ENCODE measurements around the gene UBE2C. TPM values are rescaled to one million over a fixed set of nuclear protein-coding genes. Genes with fewer than 3 reads are reported as not detected.
"Not testable (repeated sequence)": the region's sequence is repeated elsewhere in the genome, so short reads cannot be mapped to it uniquely, and the experiment has no call there.

Gene UBE2C
- total RNA-seq, 1 experiment from 2014 or later = 265 TPM

GRCh38 chr20:45783656-45784294 is 28.7 kb upstream of the UBE2C start:
- DNase-seq = no peak
- Histone ChIP-seq H3K27me3 (ENCODE audit: control insufficient read depth, insufficient read depth, low read length) (peaks cover 2% of the 10 kb centered on the region; the same call in 1 of the 2 replicates), H3K4me3 (ENCODE audit: insufficient read depth, low read depth, low read length) (no peak overlapping the region), H3K36me3 (replicated peaks; ENCODE audit: control insufficient read depth, insufficient read depth, low read length) (no peaks in the 10 kb centered on the region)

GRCh38 chr20:45788351-45788750 is 24.1 kb upstream of the UBE2C start:
- Histone ChIP-seq H3K4me3 (ENCODE audit: insufficient read depth, low read depth, low read length) (no peak overlapping the region), H3K36me3 (replicated peaks; ENCODE audit: control insufficient read depth, insufficient read depth, low read length) (no peaks in the 10 kb centered on the region)

GRCh38 chr20:45792317-45793118 is 19.9 kb upstream of the UBE2C start:
- Histone ChIP-seq H3K36me3 (replicated peaks; ENCODE audit: control insufficient read depth, insufficient read depth, low read length) (peaks cover 13% of the 10 kb centered on the region), H3K27me3 (ENCODE audit: control insufficient read depth, insufficient read depth, low read length) (peaks cover 2% of the 10 kb centered on the region; the same call in 1 of the 2 replicates), H3K4me3 (ENCODE audit: insufficient read depth, low read depth, low read length) (peak overlapping the region; percentile 91)
- DNase-seq = no peak

More at GRCh38 chr20:45788351-45788750, 24.1 kb upstream of the UBE2C start:
- H3K27me3 ChIP-seq (ENCODE audit: control insufficient read depth, insufficient read depth, low read length) = peaks cover 2% of the 10 kb centered on the region; the same call in 1 of the 2 replicates
- no peak for DNase-seq

- peaks cover 18% of the 10 kb centered on the region for H3K36me3 ChIP-seq (replicated peaks; ENCODE audit: control insufficient read depth, insufficient read depth, low read length)
- H3K27me3 ChIP-seq (ENCODE audit: control insufficient read depth, insufficient read depth, low read length) = no peaks in the 10 kb centered on the region
- no peak for DNase-seq
- H3K4me3 ChIP-seq (ENCODE audit: insufficient read depth, low read depth, low read length) = no peak overlapping the region
Observed at GRCh38 chr20:45796337-45797065, 15.9 kb upstream of the UBE2C start.

GRCh38 chr20:45797510-45797909 is 14.9 kb upstream of the UBE2C start:
- peaks cover 18% of the 10 kb centered on the region for H3K36me3 ChIP-seq (replicated peaks; ENCODE audit: control insufficient read depth, insufficient read depth, low read length)
- DNase-seq; H3K27me3 ChIP-seq (ENCODE audit: control insufficient read depth, insufficient read depth, low read length); H3K4me3 ChIP-seq (ENCODE audit: insufficient read depth, low read depth, low read length): not testable (repeated sequence)

GRCh38 chr20:45797955-45798354 is 14.5 kb upstream of the UBE2C start:
- DNase-seq; H3K4me3 ChIP-seq (ENCODE audit: insufficient read depth, low read depth, low read length); H3K27me3 ChIP-seq (ENCODE audit: control insufficient read depth, insufficient read depth, low read length): not testable (repeated sequence)
- H3K36me3 ChIP-seq (replicated peaks; ENCODE audit: control insufficient read depth, insufficient read depth, low read length) = peaks cover 20% of the 10 kb centered on the region

- peaks cover 25% of the 10 kb centered on the region for H3K36me3 ChIP-seq (replicated peaks; ENCODE audit: control insufficient read depth, insufficient read depth, low read length)
- no peaks in the 10 kb centered on the region for H3K27me3 ChIP-seq (ENCODE audit: control insufficient read depth, insufficient read depth, low read length)
- peak; percentile 81 for DNase-seq
- no peak overlapping the region for H3K4me3 ChIP-seq (ENCODE audit: insufficient read depth, low read depth, low read length)
Observed at GRCh38 chr20:45798935-45799642, 13.4 kb upstream of the UBE2C start.

- H3K4me3 ChIP-seq (ENCODE audit: insufficient read depth, low read depth, low read length) = no peak overlapping the region
- no peaks in the 10 kb centered on the region for H3K27me3 ChIP-seq (ENCODE audit: control insufficient read depth, insufficient read depth, low read length)
- peaks cover 23% of the 10 kb centered on the region for H3K36me3 ChIP-seq (replicated peaks; ENCODE audit: control insufficient read depth, insufficient read depth, low read length)
- DNase-seq = no peak
Observed at GRCh38 chr20:45801851-45802250, 10.6 kb upstream of the UBE2C start.

- Histone ChIP-seq H3K4me3 (ENCODE audit: insufficient read depth, low read depth, low read length) (no peak overlapping the region), H3K27me3 (ENCODE audit: control insufficient read depth, insufficient read depth, low read length) (no peaks in the 10 kb centered on the region), H3K36me3 (replicated peaks; ENCODE audit: control insufficient read depth, insufficient read depth, low read length) (peaks cover 27% of the 10 kb centered on the region)
- no peak for DNase-seq
Observed at GRCh38 chr20:45810191-45810970, 2.1 kb upstream of the UBE2C start.

GRCh38 chr20:45813006-45813340 is 529 bp downstream of the UBE2C start:
- H3K4me3 ChIP-seq (ENCODE audit: insufficient read depth, low read depth, low read length) = peak overlapping the region; percentile 96
- H3K36me3 ChIP-seq (replicated peaks; ENCODE audit: control insufficient read depth, insufficient read depth, low read length) = peaks cover 32% of the 10 kb centered on the region
- H3K27me3 ChIP-seq (ENCODE audit: control insufficient read depth, insufficient read depth, low read length) = no peaks in the 10 kb centered on the region
- peak; percentile 48 for DNase-seq

GRCh38 chr20:45813489-45813888 is 1.0 kb downstream of the UBE2C start:
- peak overlapping the region; percentile 96 for H3K4me3 ChIP-seq (ENCODE audit: insufficient read depth, low read depth, low read length)
- peak; percentile 41 for DNase-seq

GRCh38 chr20:45814314-45814713 is 1.9 kb downstream of the UBE2C start:
- Histone ChIP-seq H3K4me3 (ENCODE audit: insufficient read depth, low read depth, low read length) (no peak overlapping the region), H3K27me3 (ENCODE audit: control insufficient read depth, insufficient read depth, low read length) (no peaks in the 10 kb centered on the region), H3K36me3 (replicated peaks; ENCODE audit: control insufficient read depth, insufficient read depth, low read length) (peaks cover 28% of the 10 kb centered on the region)
- DNase-seq = peak; percentile 22

More at GRCh38 chr20:45813489-45813888, 1.0 kb downstream of the UBE2C start:
- Histone ChIP-seq H3K27me3 (ENCODE audit: control insufficient read depth, insufficient read depth, low read length) (no peaks in the 10 kb centered on the region), H3K36me3 (replicated peaks; ENCODE audit: control insufficient read depth, insufficient read depth, low read length) (peaks cover 32% of the 10 kb centered on the region)

GRCh38 chr20:45816951-45817350 is 4.5 kb downstream of the UBE2C start:
- DNase-seq = no peak
- peaks cover 21% of the 10 kb centered on the region for H3K36me3 ChIP-seq (replicated peaks; ENCODE audit: control insufficient read depth, insufficient read depth, low read length)

More at GRCh38 chr20:45816951-45817350, 4.5 kb downstream of the UBE2C start:
- H3K27me3 ChIP-seq (ENCODE audit: control insufficient read depth, insufficient read depth, low read length) = no peaks in the 10 kb centered on the region
- H3K4me3 ChIP-seq (ENCODE audit: insufficient read depth, low read depth, low read length) = no peak overlapping the region
